WI38 (cell line): Measurements from ENCODE around the gene HS6ST3.

Experiments used
- H3K4me3 ChIP-seq: 2 replicates; pipeline ENCODE4 v1.5.1; 2011; ENCODE audit warnings: low read depth, mild to moderate bottlenecking, control low read depth, low read length
- CTCF ChIP-seq: IDR thresholded peaks from 2 replicates; pipeline ENCODE4 v1.5.1; 2012; ENCODE audit warnings: low read depth, mild to moderate bottlenecking, control low read depth, low read length

Gene HS6ST3

GRCh38 chr13:96646101-96646500 lies 556.2 kb downstream of the HS6ST3 start:
- H3K4me3 ChIP-seq, result no peak overlapping the region
- no peak for TF ChIP-seq CTCF

- no peak overlapping the region for H3K4me3 ChIP-seq
- no peak for TF ChIP-seq CTCF
Measured at GRCh38 chr13:96646515-96647211, 556.8 kb downstream of the HS6ST3 start.

- H3K4me3 ChIP-seq, result no peak overlapping the region
- no peak for TF ChIP-seq CTCF
Measured at GRCh38 chr13:96650301-96650886, 560.5 kb downstream of the HS6ST3 start.

- H3K4me3 ChIP-seq, result no peak overlapping the region
- no peak for TF ChIP-seq CTCF
Measured at GRCh38 chr13:96651598-96651997, 561.7 kb downstream of the HS6ST3 start.

- no peak overlapping the region for H3K4me3 ChIP-seq
- TF ChIP-seq CTCF, result no peak
Measured at GRCh38 chr13:96652506-96652905, 562.6 kb downstream of the HS6ST3 start.

GRCh38 chr13:96661612-96662011 lies 571.7 kb downstream of the HS6ST3 start:
- no peak overlapping the region for H3K4me3 ChIP-seq
- no peak for TF ChIP-seq CTCF

GRCh38 chr13:96662036-96662435 lies 572.1 kb downstream of the HS6ST3 start:
- no peak for TF ChIP-seq CTCF
- H3K4me3 ChIP-seq, result no peak overlapping the region
